SH-SY5Y (cell line): Measurements from ENCODE around the gene B4GALT6.

Experiments
- GATA2 ChIP-seq: IDR thresholded peaks from 2 replicates; pipeline ENCODE4 v1.6.1; 2011; ENCODE audit warnings: mild to moderate bottlenecking, low read depth, low read length
- GATA3 ChIP-seq: IDR thresholded peaks from 2 replicates; pipeline ENCODE4 v1.6.1; 2011; ENCODE audit warnings: low read depth, mild to moderate bottlenecking, low read length, moderate library complexity

GRCh38 chr18:31634331-31634713 lies 50.1 kb downstream of the B4GALT6 start:
- TF ChIP-seq GATA2 (no peak), GATA3 (no peak)
